ENCODE results near the gene SLC44A1.

The SLC44A1 gene

DNA sequence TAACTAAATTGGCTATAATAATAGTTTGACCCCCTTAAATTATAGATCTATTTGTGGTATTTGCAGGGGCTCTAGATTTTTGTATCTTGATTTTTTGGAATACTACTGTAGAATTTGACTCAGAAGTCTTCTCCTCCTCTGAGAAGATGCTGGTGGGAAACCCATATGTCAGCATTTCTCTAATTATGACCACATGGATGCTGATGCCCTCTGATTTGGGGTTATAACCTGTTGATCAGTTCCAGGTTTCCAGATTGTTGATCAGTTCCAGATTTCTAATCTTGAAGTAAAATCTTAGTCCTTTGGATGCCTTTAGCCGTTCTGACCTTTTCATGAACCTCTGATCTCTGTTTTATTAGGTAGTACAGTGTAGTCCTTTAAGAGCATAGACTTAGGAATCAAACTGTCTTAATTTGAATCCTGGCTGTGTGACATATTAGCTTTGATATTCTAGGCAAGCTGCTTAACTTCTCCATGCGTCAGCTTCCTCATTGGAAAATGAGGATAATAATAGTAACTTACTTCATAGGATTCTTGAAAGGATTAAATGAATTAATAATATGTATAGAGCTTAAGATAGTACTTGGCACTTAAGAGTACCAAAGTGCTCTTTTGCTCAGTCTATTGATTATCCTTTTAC lies 211.5 kb downstream of the SLC44A1 start:
- TF ChIP-seq, protein P1, sequence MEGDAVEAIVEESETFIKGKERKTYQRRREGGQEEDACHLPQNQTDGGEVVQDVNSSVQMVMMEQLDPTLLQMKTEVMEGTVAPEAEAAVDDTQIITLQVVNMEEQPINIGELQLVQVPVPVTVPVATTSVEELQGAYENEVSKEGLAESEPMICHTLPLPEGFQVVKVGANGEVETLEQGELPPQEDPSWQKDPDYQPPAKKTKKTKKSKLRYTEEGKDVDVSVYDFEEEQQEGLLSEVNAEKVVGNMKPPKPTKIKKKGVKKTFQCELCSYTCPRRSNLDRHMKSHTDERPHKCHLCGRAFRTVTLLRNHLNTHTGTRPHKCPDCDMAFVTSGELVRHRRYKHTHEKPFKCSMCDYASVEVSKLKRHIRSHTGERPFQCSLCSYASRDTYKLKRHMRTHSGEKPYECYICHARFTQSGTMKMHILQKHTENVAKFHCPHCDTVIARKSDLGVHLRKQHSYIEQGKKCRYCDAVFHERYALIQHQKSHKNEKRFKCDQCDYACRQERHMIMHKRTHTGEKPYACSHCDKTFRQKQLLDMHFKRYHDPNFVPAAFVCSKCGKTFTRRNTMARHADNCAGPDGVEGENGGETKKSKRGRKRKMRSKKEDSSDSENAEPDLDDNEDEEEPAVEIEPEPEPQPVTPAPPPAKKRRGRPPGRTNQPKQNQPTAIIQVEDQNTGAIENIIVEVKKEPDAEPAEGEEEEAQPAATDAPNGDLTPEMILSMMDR (IDR thresholded peaks at IDR 0.05; ENCODE audit: low read length, missing control alignments) = no peak
- no peak for DNase-seq (ENCODE audit: low read depth)
- H3K4me3 ChIP-seq (replicated peaks; ENCODE audit: low read depth, low read length) = no peak overlapping the region

DNA sequence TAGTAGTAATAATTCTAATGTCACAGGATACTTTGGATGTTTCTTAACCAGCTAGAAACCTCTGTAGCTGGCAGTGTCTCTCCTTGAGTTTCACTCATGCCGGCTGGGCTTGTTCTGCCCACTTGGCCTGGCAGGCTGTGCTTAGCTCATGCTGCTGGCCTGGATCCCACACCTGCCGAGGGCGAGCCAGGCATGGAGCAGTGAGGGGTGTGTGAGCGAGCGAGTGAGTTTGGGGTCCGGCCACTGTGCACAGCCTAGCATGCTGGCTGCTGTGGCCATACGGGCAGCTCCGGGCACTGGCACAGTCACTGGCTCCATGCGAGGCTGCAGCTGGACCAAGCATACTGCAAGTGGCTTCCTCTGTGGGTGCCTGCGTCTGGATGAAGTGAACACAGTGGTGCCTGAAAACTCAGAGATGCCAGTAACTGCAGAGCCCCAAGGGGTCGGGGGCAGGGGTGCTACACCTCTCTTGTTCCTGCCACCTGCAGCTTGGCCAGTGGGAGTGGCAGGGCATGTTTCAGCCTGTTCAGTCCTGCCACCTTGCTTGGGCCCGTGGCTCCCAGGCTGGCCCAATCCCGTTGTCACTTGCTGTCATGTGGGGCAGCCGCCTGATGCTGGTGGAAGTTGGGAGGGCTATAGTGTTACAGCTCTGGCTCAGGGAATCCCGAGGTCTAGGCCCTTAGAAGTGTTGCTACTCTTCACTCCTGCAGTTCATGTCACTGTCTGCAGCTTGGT lies 213.3 kb downstream of the SLC44A1 start:
- DNase-seq (ENCODE audit: low read depth) = no peak
- H3K4me3 ChIP-seq (replicated peaks; ENCODE audit: low read depth, low read length) = no peak overlapping the region

DNA sequence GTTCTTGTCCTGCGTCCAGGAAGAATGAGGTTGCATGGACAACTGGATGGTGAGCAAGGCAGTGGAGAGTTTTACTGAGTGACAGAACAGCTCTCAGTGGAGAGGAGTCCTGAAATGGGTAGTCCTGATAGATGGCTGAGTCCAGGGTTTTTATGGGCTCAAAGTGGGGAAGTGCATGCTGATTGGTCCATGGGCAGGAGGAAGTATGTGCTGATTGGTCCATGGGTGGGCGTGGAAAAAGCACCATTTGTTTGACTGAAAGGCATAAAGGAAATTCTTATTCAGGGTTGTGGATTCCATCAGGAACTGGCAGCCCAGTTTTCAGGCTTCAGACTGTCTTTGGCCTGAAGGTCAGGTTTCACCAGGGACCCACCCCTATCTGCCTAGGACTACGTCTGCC lies 214.0 kb downstream of the SLC44A1 start:
- no peak for DNase-seq (ENCODE audit: low read depth)
- TF ChIP-seq, protein P1 (IDR thresholded peaks at IDR 0.05; ENCODE audit: low read length, missing control alignments) = no peak
- H3K4me3 ChIP-seq (replicated peaks; ENCODE audit: low read depth, low read length) = no peak overlapping the region

More for the DNA sequence above, 213.3 kb downstream of the SLC44A1 start:
- TF ChIP-seq, protein P1 (IDR thresholded peaks at IDR 0.05; ENCODE audit: low read length, missing control alignments) = no peak

DNA sequence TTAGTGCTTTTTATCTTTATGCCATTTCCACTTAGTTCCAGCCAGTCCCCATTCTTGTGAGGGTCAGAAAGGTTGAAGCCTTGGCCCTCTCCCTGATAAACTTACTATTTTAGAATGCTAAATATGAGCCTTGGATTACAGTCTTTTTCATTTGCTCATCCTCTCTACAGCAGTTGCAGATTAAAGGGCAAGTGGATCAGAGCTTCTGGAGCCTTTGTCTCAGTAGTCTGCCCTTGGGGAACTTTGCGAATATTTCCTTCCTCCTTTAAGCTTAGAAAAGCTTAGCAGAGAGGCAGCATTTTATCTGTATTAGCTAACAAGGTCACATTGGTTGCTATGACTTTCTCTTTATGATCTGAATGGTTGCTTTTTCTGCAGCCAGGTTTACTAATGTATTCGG lies 214.9 kb downstream of the SLC44A1 start:
- no peak for DNase-seq (ENCODE audit: low read depth)
- TF ChIP-seq, protein P1 (IDR thresholded peaks at IDR 0.05; ENCODE audit: low read length, missing control alignments) = no peak

DNA sequence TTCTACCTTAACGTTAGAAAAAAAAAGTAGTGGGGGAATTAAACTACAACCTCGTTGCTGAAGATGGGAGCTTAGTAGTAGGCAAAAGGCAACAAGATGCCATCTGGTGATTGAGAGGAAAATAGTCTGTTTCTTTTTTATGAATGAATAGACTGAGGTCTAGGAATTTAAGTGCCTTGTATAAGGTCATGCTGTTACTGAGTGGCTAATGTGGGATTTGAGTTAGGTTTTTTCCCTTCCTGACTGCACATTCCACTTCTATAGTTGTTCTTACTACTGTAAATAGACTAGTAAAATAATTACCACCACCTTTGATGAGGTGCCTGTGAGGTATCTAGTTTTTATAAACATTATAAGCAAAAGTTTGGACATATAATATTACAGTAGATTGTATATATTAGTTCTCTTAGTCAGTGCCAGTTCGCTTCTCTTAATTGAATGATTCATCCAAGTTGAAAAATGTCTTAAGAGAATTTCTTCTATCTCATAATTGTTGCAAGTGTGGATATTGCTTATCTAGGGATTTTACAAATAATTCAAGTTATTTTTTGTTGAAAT lies 222.5 kb downstream of the SLC44A1 start:
- DNase-seq (ENCODE audit: low read depth) = no peak
- TF ChIP-seq, protein P1 (IDR thresholded peaks at IDR 0.05; ENCODE audit: low read length, missing control alignments) = no peak
- no peak overlapping the region for H3K4me3 ChIP-seq (replicated peaks; ENCODE audit: low read depth, low read length)

More for the DNA sequence above, 214.9 kb downstream of the SLC44A1 start:
- no peak overlapping the region for H3K4me3 ChIP-seq (replicated peaks; ENCODE audit: low read depth, low read length)

DNA sequence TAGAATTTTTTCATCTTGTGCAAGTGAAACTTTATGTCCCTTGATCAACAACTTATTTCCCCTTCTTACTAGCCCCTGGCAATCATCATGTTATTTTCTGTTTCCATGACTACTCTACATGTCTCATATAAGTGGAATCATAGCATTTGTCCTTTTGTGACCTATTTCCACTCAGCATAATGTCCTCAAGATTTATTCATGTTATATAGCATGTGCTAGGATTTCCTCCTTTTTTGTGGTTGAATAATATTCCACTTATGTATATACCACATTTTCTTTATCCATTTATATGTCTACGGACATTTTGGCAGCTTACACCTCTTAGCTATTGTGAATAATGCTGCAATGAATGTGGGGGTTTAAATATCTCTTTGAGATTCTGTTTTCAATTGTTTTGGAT lies 224.4 kb downstream of the SLC44A1 start:
- TF ChIP-seq, protein P1 (IDR thresholded peaks at IDR 0.05; ENCODE audit: low read length, missing control alignments) = no peak
- DNase-seq (ENCODE audit: low read depth) = no peak
- H3K4me3 ChIP-seq (replicated peaks; ENCODE audit: low read depth, low read length) = no peak overlapping the region

Data from fibroblast of pulmonary artery (primary cell).